Measurements from ENCODE around the gene EMID1.
"Not testable (repeated sequence)": the region's sequence is repeated elsewhere in the genome, so short reads cannot be mapped to it uniquely, and the experiment has no call there.

The EMID1 gene

DNA sequence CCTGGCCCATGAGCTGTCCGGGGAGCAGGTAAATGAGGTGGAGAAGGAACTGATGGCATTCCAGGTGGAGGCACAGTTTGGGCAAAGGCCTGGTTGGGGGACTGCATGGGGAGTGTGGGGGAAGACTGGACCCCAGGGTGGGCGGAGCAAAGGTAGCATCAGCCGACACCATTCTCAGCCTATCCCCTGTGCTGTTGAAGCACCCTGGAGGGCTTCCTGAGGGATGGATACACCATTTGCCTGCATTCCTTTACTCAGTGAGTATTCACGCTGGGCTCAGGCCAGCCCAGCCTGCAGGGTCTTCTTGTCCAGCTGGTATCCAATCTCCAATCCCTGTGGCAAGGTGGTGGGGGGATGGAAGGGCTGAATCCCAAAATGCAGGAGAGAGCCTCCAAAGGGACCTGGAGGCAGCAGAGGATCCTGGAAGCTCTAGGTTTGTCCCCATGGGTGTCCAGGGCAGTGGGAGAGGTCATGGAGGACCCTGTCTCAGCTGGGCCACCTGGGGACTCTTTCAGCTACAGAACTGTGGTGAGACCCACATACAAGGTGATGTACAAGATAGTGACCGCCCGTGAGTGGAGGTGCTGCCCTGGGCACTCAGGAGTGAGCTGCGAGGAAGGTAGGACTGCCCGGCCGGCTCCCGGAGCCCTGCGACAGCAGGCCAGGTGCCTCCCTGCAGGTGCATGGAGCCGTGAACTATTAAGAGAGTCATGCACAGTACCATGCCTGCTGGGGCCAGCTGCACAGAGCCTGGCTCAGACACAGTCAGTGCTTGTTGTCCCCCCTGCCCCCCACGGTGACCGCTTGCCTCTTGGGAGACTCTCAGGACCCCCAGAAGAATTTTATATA lies 9.5 kb downstream of the EMID1 start:
- DNase-seq (ENCODE audit: low read depth): no peak
- TF ChIP-seq, protein P1, sequence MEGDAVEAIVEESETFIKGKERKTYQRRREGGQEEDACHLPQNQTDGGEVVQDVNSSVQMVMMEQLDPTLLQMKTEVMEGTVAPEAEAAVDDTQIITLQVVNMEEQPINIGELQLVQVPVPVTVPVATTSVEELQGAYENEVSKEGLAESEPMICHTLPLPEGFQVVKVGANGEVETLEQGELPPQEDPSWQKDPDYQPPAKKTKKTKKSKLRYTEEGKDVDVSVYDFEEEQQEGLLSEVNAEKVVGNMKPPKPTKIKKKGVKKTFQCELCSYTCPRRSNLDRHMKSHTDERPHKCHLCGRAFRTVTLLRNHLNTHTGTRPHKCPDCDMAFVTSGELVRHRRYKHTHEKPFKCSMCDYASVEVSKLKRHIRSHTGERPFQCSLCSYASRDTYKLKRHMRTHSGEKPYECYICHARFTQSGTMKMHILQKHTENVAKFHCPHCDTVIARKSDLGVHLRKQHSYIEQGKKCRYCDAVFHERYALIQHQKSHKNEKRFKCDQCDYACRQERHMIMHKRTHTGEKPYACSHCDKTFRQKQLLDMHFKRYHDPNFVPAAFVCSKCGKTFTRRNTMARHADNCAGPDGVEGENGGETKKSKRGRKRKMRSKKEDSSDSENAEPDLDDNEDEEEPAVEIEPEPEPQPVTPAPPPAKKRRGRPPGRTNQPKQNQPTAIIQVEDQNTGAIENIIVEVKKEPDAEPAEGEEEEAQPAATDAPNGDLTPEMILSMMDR (IDR thresholded peaks at IDR 0.05; ENCODE audit: low read depth, low read length): no peak
- TF ChIP-seq, protein P2, sequence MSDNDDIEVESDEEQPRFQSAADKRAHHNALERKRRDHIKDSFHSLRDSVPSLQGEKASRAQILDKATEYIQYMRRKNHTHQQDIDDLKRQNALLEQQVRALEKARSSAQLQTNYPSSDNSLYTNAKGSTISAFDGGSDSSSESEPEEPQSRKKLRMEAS (IDR thresholded peaks at IDR 0.05; ENCODE audit: low read depth, low read length): no peak
- TF ChIP-seq MYC (IDR thresholded peaks at IDR 0.05; ENCODE audit: low read depth, low read length): no peak
- no peak for TF ChIP-seq POLR2A (IDR thresholded peaks at IDR 0.05; ENCODE audit: extremely low read depth, insufficient read length)
- H3K4me3 ChIP-seq (ENCODE audit: low read depth, low read length): no peak overlapping the region

DNA sequence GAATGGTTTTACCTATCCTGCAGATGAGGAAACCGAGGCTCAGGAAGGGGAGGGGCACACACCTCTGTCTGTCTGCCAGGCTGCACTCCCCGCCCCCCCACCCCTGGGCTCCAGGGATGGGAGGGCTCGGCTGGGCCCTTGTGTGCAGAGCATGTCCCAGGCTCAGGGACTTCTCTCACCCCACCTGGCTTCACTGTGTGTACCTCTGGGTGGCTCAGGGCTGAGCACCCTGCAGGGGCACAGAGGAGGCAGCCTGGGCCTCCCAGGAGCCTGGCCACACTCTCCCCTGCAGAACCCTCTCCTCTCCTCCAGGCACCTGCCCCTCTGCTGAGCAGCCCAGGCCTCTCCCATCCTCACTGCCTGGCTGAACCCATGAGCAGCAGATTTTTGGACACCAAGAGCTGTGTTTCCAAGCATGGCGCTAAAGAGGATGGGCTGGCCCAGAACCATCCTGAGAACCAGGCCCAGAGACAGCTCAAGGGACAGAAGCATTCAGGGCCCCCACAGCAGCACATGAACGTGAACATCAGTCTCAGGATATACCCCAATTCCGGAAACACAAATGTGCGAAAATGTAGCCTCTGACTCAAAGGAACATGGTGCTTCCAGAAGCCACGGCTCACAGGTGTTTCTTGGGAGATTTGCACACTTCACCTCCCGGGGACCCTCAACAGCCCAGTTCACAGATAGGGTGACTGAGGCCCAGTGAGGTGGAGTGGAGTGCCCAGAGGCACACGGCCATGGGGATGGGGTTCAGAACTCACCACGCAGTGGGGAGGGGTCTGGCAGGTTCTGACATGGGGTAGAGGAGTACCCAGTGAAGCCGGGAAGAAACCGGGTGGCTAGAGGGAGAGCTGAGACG lies 10.5 kb downstream of the EMID1 start:
- TF ChIP-seq, protein P1 (IDR thresholded peaks at IDR 0.05; ENCODE audit: low read depth, low read length): no peak
- no peak for TF ChIP-seq MYC (IDR thresholded peaks at IDR 0.05; ENCODE audit: low read depth, low read length)
- TF ChIP-seq, protein P2 (IDR thresholded peaks at IDR 0.05; ENCODE audit: low read depth, low read length): no peak
- TF ChIP-seq POLR2A (IDR thresholded peaks at IDR 0.05; ENCODE audit: extremely low read depth, insufficient read length): no peak
- no peak overlapping the region for H3K4me3 ChIP-seq (ENCODE audit: low read depth, low read length)
- DNase-seq (ENCODE audit: low read depth): no peak

DNA sequence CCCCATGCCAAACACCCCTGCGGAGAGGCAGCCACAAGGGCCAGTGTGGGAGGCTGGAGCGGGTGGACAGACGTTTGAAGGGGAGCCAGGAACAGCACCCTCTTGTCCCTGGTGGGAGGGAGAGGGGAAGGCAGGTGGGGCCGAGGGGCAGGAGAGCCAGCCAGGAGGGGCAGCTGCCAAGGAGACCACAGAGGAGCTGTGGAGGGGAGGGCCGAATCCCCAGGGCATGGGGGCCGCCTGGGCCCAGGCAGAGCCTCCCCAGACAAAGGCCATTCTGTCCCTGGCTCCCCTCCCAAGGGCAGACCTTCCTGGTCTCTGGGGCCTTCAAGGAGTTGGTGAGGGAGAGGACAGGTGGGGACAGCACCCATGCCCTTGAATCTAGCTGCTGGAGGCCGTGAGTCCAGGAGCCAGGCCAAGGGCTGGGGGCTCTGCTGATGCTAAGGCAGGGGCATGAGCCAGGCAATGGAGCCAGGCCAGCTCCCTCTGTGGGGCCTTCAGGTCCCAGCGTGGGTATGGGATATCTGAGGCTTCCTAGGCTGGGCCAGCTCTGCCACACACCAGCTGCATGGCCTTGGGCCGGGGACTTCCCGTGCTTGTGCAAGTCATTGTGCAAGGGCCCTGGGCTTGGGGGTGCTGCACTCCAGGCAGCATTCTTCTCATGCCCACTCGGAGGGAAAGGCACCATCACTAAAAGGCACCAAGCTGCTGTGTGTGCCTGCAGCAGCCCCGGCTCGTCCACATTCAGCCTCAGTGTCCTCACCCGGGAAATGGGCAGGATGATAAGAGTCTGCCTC lies 11.4 kb downstream of the EMID1 start:
- peak; percentile 87 for DNase-seq (ENCODE audit: low read depth)

DNA sequence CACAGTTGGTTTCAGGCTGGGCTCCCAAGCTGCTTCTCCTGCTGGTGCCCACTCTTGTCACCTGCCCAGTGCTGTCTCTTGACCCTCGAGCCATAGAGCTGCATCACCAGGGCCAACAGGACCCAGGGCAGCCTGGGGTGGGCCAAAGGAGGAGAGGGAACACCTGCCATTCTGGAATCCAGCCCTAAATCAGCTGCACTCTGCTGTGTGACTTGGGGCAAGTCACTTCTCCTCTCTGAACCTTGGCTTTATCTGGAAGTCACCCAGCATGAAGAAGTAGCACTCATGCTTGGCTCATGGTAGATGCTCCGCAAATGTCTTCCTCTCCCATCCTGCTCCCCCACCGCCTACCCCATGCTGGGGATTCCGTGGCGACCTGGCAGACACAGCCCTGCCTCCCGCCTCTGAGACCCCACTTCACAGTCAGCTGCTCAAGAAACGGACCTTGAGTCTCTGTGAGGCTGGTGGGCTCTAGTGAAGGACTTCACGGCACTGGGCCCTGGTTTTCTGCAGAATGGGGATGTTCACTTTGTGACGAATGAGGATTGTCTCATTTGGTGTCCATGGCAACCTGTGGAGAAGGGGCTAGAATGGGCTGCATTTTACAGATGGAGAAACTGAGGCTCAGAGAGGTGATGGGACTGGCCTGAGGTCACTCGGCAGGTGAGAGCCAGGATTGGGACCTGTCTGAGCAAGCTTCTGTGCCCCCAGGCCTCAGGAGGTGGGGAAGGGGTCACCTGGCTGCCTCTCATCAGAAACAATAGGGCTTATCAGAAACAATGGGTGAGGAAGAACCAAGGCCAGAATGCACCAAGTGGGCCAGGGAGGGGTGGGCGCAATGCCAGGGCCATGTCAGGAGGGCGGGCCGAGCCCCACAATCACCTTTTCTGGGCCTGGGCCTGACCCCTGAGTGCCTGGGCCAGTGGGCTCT lies 12.4 kb downstream of the EMID1 start:
- TF ChIP-seq POLR2A (IDR thresholded peaks at IDR 0.05; ENCODE audit: extremely low read depth, insufficient read length) (no peak), MYC (IDR thresholded peaks at IDR 0.05; ENCODE audit: low read depth, low read length) (no peak)
- TF ChIP-seq, protein P2 (IDR thresholded peaks at IDR 0.05; ENCODE audit: low read depth, low read length): no peak
- TF ChIP-seq, protein P1 (IDR thresholded peaks at IDR 0.05; ENCODE audit: low read depth, low read length): no peak
- DNase-seq (ENCODE audit: low read depth): no peak
- H3K4me3 ChIP-seq (ENCODE audit: low read depth, low read length): no peak overlapping the region

More for the DNA sequence above, 11.4 kb downstream of the EMID1 start:
- no peak overlapping the region for H3K4me3 ChIP-seq (ENCODE audit: low read depth, low read length)
- TF ChIP-seq POLR2A (IDR thresholded peaks at IDR 0.05; ENCODE audit: extremely low read depth, insufficient read length): no peak
- TF ChIP-seq, protein P2 (IDR thresholded peaks at IDR 0.05; ENCODE audit: low read depth, low read length): peak; percentile 41; the same call in 1 of the 2 replicates

DNA sequence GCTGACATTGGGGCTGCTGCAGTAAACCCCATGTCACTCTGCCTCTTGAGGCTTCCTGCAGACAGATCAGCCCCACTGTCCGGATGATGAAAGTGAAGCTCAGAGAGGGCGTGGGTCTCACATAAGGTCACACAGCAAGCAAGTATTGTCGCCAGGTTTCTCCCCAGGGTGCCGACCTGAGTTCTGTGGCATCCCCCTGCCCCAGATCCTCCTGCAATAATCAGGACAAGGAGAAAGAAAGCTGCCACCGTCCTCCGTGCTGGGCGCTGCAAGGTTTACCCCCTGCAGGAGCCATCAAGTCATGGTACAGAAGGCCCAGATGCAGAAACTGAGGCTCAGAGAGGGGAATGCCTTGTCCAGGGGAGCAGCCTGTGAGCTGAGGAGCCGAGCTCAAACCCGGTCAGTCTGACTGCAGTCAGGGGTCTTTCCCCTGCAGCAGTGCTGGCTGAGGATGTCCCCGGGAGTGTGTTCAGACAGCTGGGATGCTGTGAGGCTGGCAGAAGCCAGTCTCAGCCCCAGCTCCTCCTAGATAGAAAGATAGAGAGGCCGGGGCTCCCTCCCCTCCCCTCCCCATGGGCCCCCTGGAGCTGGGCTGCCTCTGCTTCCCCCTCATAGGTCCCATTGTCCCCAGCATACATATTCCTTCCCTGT lies 13.2 kb downstream of the EMID1 start:
- TF ChIP-seq MYC (IDR thresholded peaks at IDR 0.05; ENCODE audit: low read depth, low read length) (no peak), POLR2A (IDR thresholded peaks at IDR 0.05; ENCODE audit: extremely low read depth, insufficient read length) (no peak)
- TF ChIP-seq, protein P1 (IDR thresholded peaks at IDR 0.05; ENCODE audit: low read depth, low read length): no peak
- TF ChIP-seq, protein P2 (IDR thresholded peaks at IDR 0.05; ENCODE audit: low read depth, low read length): no peak
- DNase-seq (ENCODE audit: low read depth): no peak
- H3K4me3 ChIP-seq (ENCODE audit: low read depth, low read length): no peak overlapping the region

DNA sequence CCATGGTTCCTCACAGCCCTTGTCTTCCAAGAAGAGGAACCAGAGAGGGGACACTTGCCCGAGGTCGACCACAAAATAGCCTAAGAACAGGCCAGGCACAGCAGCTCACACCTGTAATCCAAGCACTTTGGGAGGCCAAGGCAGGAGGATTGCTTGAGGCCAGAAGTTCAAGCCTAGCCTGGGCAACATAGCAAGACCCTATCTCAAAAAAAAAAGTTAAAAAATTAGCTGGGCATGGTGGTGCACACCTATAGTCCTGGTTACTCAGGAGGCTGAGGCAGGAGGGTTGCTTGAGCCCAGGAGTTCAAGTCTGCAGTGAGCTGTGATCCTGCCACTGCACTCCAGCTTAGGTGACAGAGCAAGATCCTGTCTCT lies 13.7 kb downstream of the EMID1 start:
- H3K4me3 ChIP-seq (ENCODE audit: low read depth, low read length); DNase-seq (ENCODE audit: low read depth): not testable (repeated sequence)

All from NB4 (cell line).